Measurements from ENCODE around the gene SACM1L. TPM values are rescaled to one million over a fixed set of nuclear protein-coding genes. Genes with fewer than 3 reads are reported as not detected.

SACM1L gene
- total and polyA plus RNA-seq, 2 of the 13 experiments (the other 11 are each of a cell fraction or from before 2014, with no cell fraction given) = 15.1 to 27.8 TPM

- peak overlapping the region; percentile 85 for H3K4me2 ChIP-seq (ENCODE audit: low read depth, low read length)
- H3K4me1 ChIP-seq (ENCODE audit: insufficient read depth, low read length) = peaks cover 56% of the 10 kb centered on the region
- no peaks in the 10 kb centered on the region for H3K9me3 ChIP-seq (ENCODE audit: low read length)
- peak overlapping the region; percentile 51 for H3K27ac ChIP-seq (ENCODE audit: extremely low read length, insufficient read depth, low read length)
- CTCF ChIA-PET (ENCODE audit: low intra/inter-chr PET ratio, low total read pairs) = interaction anchor here (1.7 kb wide), 1 partner anchor 23 kb away, joined by 6 read pairs; no protein-coding TSS in a partner anchor
- H4K20me1 ChIP-seq (ENCODE audit: insufficient read depth, low read length) = no peaks in the 10 kb centered on the region
- POLR2A ChIA-PET = interaction anchor here (1.4 kb wide), 1 partner anchor 16 kb away, joined by 3 read pairs; no protein-coding TSS in a partner anchor
- 0 out of 5 replicates have a peak, but pooled peaks cover 0 to 3% of the 10 kb centered on the region in 2 experiments for H3K36me3 ChIP-seq (replicated peaks in 1 of 2; ENCODE audit: control insufficient read depth in 1 of 2, insufficient read depth in 2 of 2, low read length in 2 of 2)
- peak overlapping the region; percentile 74 to 90 (median 89) for H3K4me3 ChIP-seq (replicated peaks in 1 of 3; ENCODE audit: insufficient read depth in 1 of 3, low read depth in 2 of 3, low read length in 3 of 3)
- H3K27me3 ChIP-seq (ENCODE audit: control insufficient read depth in 1 of 2, insufficient read depth in 2 of 2, low read length in 2 of 2) = no peaks in the 10 kb centered on the region; a peak in 1 of 5 replicates
- peaks cover 39% of the 10 kb centered on the region for H3K79me2 ChIP-seq (ENCODE audit: insufficient read depth, low read length)
- intact Hi-C loops (cut with micrococcal nuclease; ENCODE audit: unreplicated experiment) (no loop called here), in situ Hi-C loops (cut with HindIII; ENCODE audit: extremely low pct_ligation_motif_present, low pct_unique_long_range_greater_than_20kb) (no loop called here)
- BruUV-seq (replicated peaks) = no TSS peak
- FAIRE-seq (no peak), DNase-seq (ENCODE audit: low spot score) (peak; percentile 29), ATAC-seq (peak; percentile 37)
- WGBS (ENCODE audit: low lambda C conversion rate) = under 1% methylated on average over 19 of the region's 35 CpGs
- peak overlapping the region; percentile 70 for H3K9ac ChIP-seq (ENCODE audit: insufficient read depth, low read depth, low read length)
- peak overlapping the region; percentile 65 for H2AFZ ChIP-seq (ENCODE audit: low read length)
- TF ChIP-seq ZNF570 (CRISPR knock-in tag; IDR thresholded peaks at IDR 0.05; ENCODE audit: borderline replicate concordance) (0 out of 2 replicates have a peak, but pooled peaks have one; percentile 59), MTF2 (CRISPR knock-in tag; IDR thresholded peaks at IDR 0.05; ENCODE audit: borderline replicate concordance) (peak; percentile 6; the same call in 1 of the 2 replicates), HNRNPLL (IDR thresholded peaks at IDR 0.05; ENCODE audit: low read depth, low read length, poor library complexity, severe bottlenecking) (peak; percentile 34), RNF2 (conservative IDR thresholded peaks at IDR 0.05; ENCODE audit: low read depth) (no peak), ZNF543 (CRISPR knock-in tag; IDR thresholded peaks at IDR 0.05) (0 out of 2 replicates have a peak, but pooled peaks have one; percentile 10), NFRKB (IDR thresholded peaks at IDR 0.05) (no peak), FOSL2 (CRISPR knock-in tag; IDR thresholded peaks at IDR 0.05) (peak; percentile 79), STAT5B (CRISPR knock-in tag; IDR thresholded peaks at IDR 0.05) (no peak), SSRP1 (CRISPR knock-in tag; IDR thresholded peaks at IDR 0.05) (0 out of 2 replicates have a peak, but pooled peaks have one; percentile 97), TFDP2 (CRISPR knock-in tag; IDR thresholded peaks at IDR 0.05) (peak; percentile 44; the same call in 1 of the 2 replicates), ZNF367 (CRISPR knock-in tag; IDR thresholded peaks at IDR 0.05; ENCODE audit: borderline replicate concordance) (no peak), U2AF2 (IDR thresholded peaks at IDR 0.05; ENCODE audit: low read depth, low read length) (no peak), ZMYM2 (CRISPR knock-in tag; IDR thresholded peaks at IDR 0.05) (0 out of 2 replicates have a peak, but pooled peaks have one; percentile 32), ZBTB7B (CRISPR knock-in tag; IDR thresholded peaks at IDR 0.05) (peak; percentile 66), ZNF234 (CRISPR knock-in tag; conservative IDR thresholded peaks at IDR 0.05) (0 out of 2 replicates have a peak, but pooled peaks have one; percentile 5), ONECUT2 (CRISPR knock-in tag; IDR thresholded peaks at IDR 0.05) (peak; percentile 37; the same call in 1 of the 2 replicates), ZBTB3 (CRISPR knock-in tag; IDR thresholded peaks at IDR 0.05; ENCODE audit: borderline replicate concordance, low read depth) (0 out of 2 replicates have a peak, but pooled peaks have one; percentile 7)
- TF ChIP-seq, protein P1, sequence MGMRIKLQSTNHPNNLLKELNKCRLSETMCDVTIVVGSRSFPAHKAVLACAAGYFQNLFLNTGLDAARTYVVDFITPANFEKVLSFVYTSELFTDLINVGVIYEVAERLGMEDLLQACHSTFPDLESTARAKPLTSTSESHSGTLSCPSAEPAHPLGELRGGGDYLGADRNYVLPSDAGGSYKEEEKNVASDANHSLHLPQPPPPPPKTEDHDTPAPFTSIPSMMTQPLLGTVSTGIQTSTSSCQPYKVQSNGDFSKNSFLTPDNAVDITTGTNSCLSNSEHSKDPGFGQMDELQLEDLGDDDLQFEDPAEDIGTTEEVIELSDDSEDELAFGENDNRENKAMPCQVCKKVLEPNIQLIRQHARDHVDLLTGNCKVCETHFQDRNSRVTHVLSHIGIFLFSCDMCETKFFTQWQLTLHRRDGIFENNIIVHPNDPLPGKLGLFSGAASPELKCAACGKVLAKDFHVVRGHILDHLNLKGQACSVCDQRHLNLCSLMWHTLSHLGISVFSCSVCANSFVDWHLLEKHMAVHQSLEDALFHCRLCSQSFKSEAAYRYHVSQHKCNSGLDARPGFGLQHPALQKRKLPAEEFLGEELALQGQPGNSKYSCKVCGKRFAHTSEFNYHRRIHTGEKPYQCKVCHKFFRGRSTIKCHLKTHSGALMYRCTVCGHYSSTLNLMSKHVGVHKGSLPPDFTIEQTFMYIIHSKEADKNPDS (CRISPR knock-in tag; IDR thresholded peaks at IDR 0.05) = no peak
- TF ChIP-seq, protein P2, sequence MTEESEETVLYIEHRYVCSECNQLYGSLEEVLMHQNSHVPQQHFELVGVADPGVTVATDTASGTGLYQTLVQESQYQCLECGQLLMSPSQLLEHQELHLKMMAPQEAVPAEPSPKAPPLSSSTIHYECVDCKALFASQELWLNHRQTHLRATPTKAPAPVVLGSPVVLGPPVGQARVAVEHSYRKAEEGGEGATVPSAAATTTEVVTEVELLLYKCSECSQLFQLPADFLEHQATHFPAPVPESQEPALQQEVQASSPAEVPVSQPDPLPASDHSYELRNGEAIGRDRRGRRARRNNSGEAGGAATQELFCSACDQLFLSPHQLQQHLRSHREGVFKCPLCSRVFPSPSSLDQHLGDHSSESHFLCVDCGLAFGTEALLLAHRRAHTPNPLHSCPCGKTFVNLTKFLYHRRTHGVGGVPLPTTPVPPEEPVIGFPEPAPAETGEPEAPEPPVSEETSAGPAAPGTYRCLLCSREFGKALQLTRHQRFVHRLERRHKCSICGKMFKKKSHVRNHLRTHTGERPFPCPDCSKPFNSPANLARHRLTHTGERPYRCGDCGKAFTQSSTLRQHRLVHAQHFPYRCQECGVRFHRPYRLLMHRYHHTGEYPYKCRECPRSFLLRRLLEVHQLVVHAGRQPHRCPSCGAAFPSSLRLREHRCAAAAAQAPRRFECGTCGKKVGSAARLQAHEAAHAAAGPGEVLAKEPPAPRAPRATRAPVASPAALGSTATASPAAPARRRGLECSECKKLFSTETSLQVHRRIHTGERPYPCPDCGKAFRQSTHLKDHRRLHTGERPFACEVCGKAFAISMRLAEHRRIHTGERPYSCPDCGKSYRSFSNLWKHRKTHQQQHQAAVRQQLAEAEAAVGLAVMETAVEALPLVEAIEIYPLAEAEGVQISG (CRISPR knock-in tag; IDR thresholded peaks at IDR 0.05) = no peak
These were observed 858 bp upstream of the SACM1L start for GRCh38 chr3:45688194-45688881.
